Stimulated activated memory B cell treated with anti-CD40 and anti-IgM and Interleukin-4, amounts not matched to agents 10 μg/mL and 1 μg/mL and 100 μg/mL, for 72 hours (primary cell): Measurements from ENCODE around the gene SCYGR7.
"Not testable (repeated sequence)": the region's sequence is repeated elsewhere in the genome, so short reads cannot be mapped to it uniquely, and the experiment has no call there.

Experiments used
- ATAC-seq: fragments of 150-1000 bp; cut with Tn5 transposase; 2 replicates; pipeline ENCODE4 v1.10.0; 2021
- H3K27ac Mint-ChIP-seq: one replicate; pipeline ENCODE4 v1.8.0; 2022; ENCODE audit warnings: mild to moderate bottlenecking, mixed read lengths
- H3K27me3 Mint-ChIP-seq: one replicate; pipeline ENCODE4 v1.8.0; 2022; ENCODE audit warnings: mixed read lengths
- H3K36me3 Mint-ChIP-seq: one replicate; pipeline ENCODE4 v1.8.0; 2022; ENCODE audit warnings: mixed read lengths
- H3K4me1 Mint-ChIP-seq: one replicate; pipeline ENCODE4 v1.8.0; 2022; ENCODE audit warnings: mixed read lengths
- H3K4me3 Mint-ChIP-seq: one replicate; pipeline ENCODE4 v1.8.0; 2022; ENCODE audit warnings: mild to moderate bottlenecking, moderate library complexity, mixed read lengths
- H3K9me3 Mint-ChIP-seq: one replicate; pipeline ENCODE4 v1.8.0; 2022; ENCODE audit warnings: mixed read lengths

The SCYGR7 gene

DNA sequence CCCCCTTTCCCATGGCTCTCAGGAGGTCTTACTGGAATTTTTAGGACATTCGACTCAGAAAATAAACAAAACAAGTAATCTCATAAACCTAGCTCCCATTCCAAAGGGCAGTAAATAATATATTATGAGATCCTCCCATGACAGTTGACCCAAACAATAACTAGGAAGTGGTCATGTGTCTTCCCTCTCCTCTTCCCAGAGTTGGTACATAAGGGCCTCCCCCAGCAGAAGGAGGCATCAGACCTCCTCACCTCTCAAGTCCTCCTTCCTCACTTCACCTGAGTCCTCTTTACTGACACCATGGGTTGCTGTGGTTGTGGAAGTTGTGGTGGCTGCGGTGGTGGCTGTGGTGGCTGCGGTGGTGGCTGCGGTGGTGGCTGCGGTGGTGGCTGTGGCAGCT is at the start of gene SCYGR7:
Gene SCYGR7, plus strand, starts transcription at position 301 of the 400 bp plus-strand sequence. Its CDS starts 0 bp downstream, at position 301.
- no peaks in the 10 kb centered on the region for H3K9me3 Mint-ChIP-seq
- H3K4me1 Mint-ChIP-seq = no peaks in the 10 kb centered on the region
- ATAC-seq = no peak
- H3K27ac Mint-ChIP-seq = no peak within 1 kb of the TSS
- no peaks in the 10 kb centered on the region for H3K36me3 Mint-ChIP-seq
- no peak within 1 kb of the TSS for H3K4me3 Mint-ChIP-seq
- peaks cover 37% of the 10 kb centered on the region for H3K27me3 Mint-ChIP-seq

DNA sequence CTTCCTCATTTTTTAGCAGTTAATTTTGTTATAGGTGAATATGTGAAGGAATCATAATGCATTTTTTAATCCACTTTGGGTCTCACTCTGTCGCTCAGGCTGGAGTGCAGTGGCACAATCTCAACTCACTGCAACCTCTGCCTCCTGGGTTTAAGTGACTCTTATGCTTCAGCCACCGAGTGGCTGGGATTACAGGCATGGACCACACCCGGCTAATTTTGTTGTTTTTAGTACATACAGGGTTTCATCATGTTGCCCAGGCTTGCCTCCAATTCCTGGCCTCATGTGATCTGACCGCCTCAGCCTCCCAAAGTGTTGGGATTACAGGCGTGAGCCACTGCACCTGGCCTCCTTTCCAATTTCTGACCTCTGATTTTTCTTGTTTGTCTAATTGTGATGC is 43.9 kb upstream of the SCYGR7 start:
- Mint-ChIP-seq H3K27me3 (peaks cover 14% of the 10 kb centered on the region), H3K27ac (no peak overlapping the region)
- ATAC-seq = no peak

DNA sequence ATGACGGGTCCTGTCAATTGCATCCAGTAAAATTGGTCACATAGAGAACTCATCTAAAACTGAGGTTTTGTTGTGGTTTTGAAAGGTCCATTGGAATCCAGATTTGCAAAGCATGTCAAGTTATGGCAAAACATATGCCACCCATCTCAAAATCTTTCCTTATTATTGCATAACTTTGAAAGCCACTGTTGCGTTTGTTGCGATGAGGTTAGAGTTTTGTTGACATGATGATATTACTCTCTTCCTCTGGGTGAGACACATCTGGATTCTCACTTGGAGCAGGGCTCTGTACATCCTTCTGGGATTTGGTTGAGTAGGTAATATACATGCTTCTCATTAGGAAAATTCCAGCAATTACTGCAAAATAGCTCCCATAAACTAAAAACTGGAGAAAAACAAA is 40.9 kb upstream of the SCYGR7 start:
- Mint-ChIP-seq H3K27me3 (peaks cover 39% of the 10 kb centered on the region), H3K9me3 (no peaks in the 10 kb centered on the region), H3K4me1 (no peaks in the 10 kb centered on the region), H3K4me3 (no peak overlapping the region), H3K36me3 (no peaks in the 10 kb centered on the region), H3K27ac (no peak overlapping the region)
- ATAC-seq = no peak

More for the DNA sequence above, 43.9 kb upstream of the SCYGR7 start:
- Mint-ChIP-seq H3K4me1 (no peaks in the 10 kb centered on the region), H3K36me3 (no peaks in the 10 kb centered on the region), H3K4me3 (no peak overlapping the region), H3K9me3 (no peaks in the 10 kb centered on the region)

DNA sequence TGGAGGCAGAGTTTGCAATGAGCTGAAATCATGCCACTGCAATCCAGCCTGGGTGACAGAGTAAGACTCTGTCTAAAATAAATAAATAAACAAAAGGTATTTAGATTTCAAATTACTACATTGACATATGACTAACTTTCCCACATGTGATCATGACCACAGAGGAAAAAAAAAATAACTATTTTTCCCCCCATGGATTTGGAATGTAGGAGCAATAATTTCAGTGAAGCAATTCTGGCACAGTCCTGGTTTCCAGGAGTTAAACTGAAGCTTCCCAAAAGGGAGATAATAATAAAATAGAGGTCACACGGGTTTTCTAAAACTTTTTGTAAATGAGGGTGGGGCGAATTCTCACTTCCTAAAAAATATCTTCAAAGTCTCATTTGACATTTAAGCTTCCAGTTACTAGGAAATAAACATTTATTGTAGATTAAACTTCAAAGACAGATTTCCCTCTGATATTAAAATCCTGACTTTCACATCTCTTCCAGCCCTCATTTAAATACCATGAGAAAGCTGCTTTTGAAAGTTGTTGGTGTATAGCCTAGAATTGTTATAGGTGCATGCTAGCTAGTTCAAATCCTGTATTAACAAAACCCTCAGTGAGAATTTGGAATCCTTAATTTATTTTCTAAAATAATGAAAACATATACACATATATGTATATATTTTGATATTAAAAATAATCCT is 31.0 kb upstream of the SCYGR7 start:
- no peak overlapping the region for H3K27ac Mint-ChIP-seq
- H3K36me3 Mint-ChIP-seq = no peaks in the 10 kb centered on the region
- H3K4me3 Mint-ChIP-seq = no peak overlapping the region
- ATAC-seq = no peak
- peaks cover 10% of the 10 kb centered on the region for H3K27me3 Mint-ChIP-seq
- H3K4me1 Mint-ChIP-seq = no peaks in the 10 kb centered on the region
- no peaks in the 10 kb centered on the region for H3K9me3 Mint-ChIP-seq

DNA sequence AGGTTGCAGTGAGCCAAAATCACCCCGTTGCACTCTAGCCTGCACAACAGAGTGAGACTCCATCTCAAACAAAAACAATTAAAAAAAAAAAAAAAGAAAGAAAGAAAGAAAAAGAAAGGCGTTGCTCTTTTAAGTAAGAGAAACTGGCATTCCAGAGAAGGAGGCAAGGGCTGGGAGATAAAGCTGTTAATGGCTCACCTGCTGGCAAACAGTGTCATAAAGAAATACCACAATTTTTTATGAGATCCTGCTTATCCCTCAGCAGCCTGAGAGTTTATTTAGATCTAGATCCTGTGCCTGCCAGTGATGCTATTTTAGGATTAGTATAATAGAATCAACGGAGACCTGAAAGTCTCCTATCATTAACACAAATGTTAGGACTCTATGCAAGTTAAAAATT is 26.6 kb upstream of the SCYGR7 start:
- Mint-ChIP-seq H3K9me3 (no peaks in the 10 kb centered on the region), H3K27ac (no peak overlapping the region), H3K4me3 (no peak overlapping the region), H3K4me1 (no peaks in the 10 kb centered on the region), H3K27me3 (no peaks in the 10 kb centered on the region), H3K36me3 (no peaks in the 10 kb centered on the region)
- no peak for ATAC-seq

- ATAC-seq = no peak
- Mint-ChIP-seq H3K4me1 (no peaks in the 10 kb centered on the region), H3K4me3 (no peak overlapping the region)
Observed at GRCh38 chr2:227703280-227703732, 24.8 kb upstream of the SCYGR7 start.

GRCh38 chr2:227703961-227704360 is 24.2 kb upstream of the SCYGR7 start:
- no peaks in the 10 kb centered on the region for H3K36me3 Mint-ChIP-seq
- H3K4me1 Mint-ChIP-seq = no peaks in the 10 kb centered on the region
- H3K27ac Mint-ChIP-seq = no peak overlapping the region
- no peak for ATAC-seq
- H3K27me3 Mint-ChIP-seq = no peaks in the 10 kb centered on the region
- H3K9me3 Mint-ChIP-seq = no peaks in the 10 kb centered on the region
- no peak overlapping the region for H3K4me3 Mint-ChIP-seq

More at GRCh38 chr2:227703280-227703732, 24.8 kb upstream of the SCYGR7 start:
- Mint-ChIP-seq H3K9me3 (no peaks in the 10 kb centered on the region), H3K27ac (no peak overlapping the region), H3K36me3 (no peaks in the 10 kb centered on the region), H3K27me3 (no peaks in the 10 kb centered on the region)

GRCh38 chr2:227706859-227707258 is 21.3 kb upstream of the SCYGR7 start:
- H3K36me3 Mint-ChIP-seq = no peaks in the 10 kb centered on the region
- no peaks in the 10 kb centered on the region for H3K4me1 Mint-ChIP-seq
- H3K27ac Mint-ChIP-seq = no peak overlapping the region
- no peaks in the 10 kb centered on the region for H3K9me3 Mint-ChIP-seq
- peak; percentile 12 for ATAC-seq
- H3K27me3 Mint-ChIP-seq = no peaks in the 10 kb centered on the region
- H3K4me3 Mint-ChIP-seq = no peak overlapping the region

- Mint-ChIP-seq H3K4me3 (no peak overlapping the region), H3K4me1 (no peaks in the 10 kb centered on the region), H3K27ac (no peak overlapping the region)
Observed at GRCh38 chr2:227707390-227707789, 20.7 kb upstream of the SCYGR7 start.

GRCh38 chr2:227710986-227711385 is 17.1 kb upstream of the SCYGR7 start:
- Mint-ChIP-seq H3K36me3 (no peaks in the 10 kb centered on the region), H3K27ac (no peak overlapping the region), H3K4me3 (no peak overlapping the region), H3K9me3 (no peaks in the 10 kb centered on the region), H3K27me3 (no peaks in the 10 kb centered on the region), H3K4me1 (no peaks in the 10 kb centered on the region)
- ATAC-seq = no peak

More at GRCh38 chr2:227707390-227707789, 20.7 kb upstream of the SCYGR7 start:
- Mint-ChIP-seq H3K9me3 (no peaks in the 10 kb centered on the region), H3K27me3 (no peaks in the 10 kb centered on the region), H3K36me3 (no peaks in the 10 kb centered on the region)
- no peak for ATAC-seq

DNA sequence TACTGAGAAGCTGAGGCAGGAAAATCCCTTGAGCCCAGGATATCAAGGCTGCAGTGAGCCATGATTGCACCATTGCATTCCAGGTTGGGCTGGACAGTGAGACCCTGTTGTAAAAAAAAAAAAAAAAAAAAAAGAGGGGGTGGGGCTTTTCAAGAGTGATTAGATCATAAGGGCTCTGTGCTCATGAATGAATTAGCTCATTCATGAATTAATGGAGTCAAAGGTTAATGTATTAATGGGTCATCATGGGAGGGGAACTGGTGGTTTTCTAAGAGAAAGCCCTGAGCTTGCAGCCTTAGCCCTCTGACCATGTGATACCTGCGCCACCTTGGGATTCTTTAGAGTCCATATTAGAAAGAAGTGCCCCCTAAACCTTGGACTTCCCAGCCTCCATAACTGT is 14.8 kb upstream of the SCYGR7 start:
- Mint-ChIP-seq H3K9me3 (no peaks in the 10 kb centered on the region), H3K36me3 (no peaks in the 10 kb centered on the region), H3K27ac (no peak overlapping the region), H3K4me3 (no peak overlapping the region), H3K4me1 (no peaks in the 10 kb centered on the region), H3K27me3 (no peaks in the 10 kb centered on the region)
- no peak for ATAC-seq

DNA sequence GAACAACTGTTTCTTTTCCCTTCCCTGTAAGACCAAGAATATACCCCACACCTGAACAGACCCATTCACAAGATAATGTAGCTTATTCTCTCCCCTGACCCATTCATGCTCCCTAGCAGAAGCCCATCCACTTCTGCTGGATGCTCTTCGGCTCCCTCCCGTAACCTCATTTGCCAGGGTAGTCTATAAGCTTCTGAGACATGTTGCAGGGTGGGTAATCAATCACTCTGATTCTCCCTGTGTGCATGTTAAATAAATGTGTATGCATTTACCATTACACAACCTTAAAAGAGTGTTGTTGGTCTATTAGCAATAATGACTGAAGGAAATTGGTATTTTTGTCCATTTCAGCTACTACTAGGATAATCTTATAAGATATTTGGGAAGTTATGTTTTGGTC is 11.6 kb upstream of the SCYGR7 start:
- peaks cover 14% of the 10 kb centered on the region for H3K27me3 Mint-ChIP-seq
- no peaks in the 10 kb centered on the region for H3K9me3 Mint-ChIP-seq
- no peaks in the 10 kb centered on the region for H3K4me1 Mint-ChIP-seq
- H3K4me3 Mint-ChIP-seq = no peak overlapping the region
- no peaks in the 10 kb centered on the region for H3K36me3 Mint-ChIP-seq
- no peak overlapping the region for H3K27ac Mint-ChIP-seq
- ATAC-seq = no peak

DNA sequence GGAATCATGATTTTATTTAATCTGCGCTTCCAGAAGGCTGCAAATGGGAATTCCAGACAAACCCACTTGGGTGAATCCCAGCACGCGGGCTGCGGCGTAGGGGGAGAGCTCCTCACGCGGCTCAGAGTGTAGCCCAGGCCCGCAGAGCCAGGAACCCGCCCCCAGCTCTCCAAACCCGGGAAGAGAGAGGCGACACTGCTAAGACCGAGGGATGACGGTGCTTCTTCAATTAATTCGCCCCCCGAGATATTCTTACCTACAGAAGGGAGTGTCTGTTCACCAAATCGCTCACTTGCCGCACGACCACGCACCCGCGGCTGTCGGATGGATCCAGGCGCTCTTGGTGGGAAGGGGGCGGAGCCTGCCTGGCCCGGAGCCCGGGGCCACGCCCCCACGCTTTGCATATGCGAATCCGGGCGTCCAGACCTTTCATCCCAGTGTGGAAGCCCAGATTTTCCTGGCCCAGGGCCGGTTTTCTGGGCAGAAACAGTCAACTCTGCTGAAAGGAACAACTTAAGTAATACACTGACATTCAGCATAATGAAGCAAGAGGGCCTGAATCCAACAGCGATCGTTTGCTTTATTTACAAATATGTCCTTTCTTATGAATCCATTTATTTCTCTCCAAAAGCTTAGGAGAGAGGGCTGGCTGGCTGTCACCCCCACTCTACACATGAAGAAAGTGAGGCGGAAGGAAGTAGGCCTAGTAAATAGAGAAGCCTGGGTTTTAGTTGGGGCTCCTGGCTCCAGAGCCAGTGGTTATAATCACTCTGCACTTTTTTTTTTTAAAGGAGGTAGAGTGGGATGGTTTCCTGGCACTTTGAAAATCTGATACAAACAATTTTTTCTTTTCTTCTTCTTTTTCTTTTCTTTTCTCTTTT is 10.2 kb upstream of the SCYGR7 start, which contains the start of gene SLC19A3:
Gene SLC19A3, minus strand, starts transcription at position 342 of the 881 bp plus-strand sequence. CDS start 15,710 bp downstream, outside the sequence.
- Mint-ChIP-seq H3K4me3 (peak within 1 kb of the TSS; percentile 6), H3K9me3 (no peaks in the 10 kb centered on the region), H3K36me3 (no peaks in the 10 kb centered on the region), H3K27me3 (peaks cover 28% of the 10 kb centered on the region), H3K4me1 (no peaks in the 10 kb centered on the region), H3K27ac (no peak within 1 kb of the TSS)
- ATAC-seq = no peak

DNA sequence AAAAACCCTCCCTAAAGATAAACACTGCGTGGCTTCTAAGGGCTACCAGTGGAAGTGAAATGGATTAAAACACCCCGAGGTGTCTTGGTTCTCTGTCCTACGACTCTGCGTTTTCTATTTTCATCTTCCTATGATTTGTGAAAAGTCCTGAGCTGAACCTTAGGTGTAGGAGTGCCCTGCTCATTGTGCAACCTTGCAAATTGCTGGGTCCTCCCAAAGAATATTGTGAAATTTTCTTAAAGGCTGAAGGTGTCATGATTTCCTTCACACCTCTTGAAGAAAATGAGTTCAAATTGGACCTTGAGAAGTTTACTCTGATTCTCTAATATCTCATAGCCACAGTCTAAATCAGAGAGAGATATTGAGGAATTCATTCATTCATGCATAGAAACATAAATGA is 8.5 kb upstream of the SCYGR7 start:
- no peak overlapping the region for H3K27ac Mint-ChIP-seq
- no peak for ATAC-seq
- H3K9me3 Mint-ChIP-seq = no peaks in the 10 kb centered on the region
- no peaks in the 10 kb centered on the region for H3K4me1 Mint-ChIP-seq
- no peaks in the 10 kb centered on the region for H3K36me3 Mint-ChIP-seq
- H3K27me3 Mint-ChIP-seq = peaks cover 40% of the 10 kb centered on the region
- H3K4me3 Mint-ChIP-seq = no peak overlapping the region

DNA sequence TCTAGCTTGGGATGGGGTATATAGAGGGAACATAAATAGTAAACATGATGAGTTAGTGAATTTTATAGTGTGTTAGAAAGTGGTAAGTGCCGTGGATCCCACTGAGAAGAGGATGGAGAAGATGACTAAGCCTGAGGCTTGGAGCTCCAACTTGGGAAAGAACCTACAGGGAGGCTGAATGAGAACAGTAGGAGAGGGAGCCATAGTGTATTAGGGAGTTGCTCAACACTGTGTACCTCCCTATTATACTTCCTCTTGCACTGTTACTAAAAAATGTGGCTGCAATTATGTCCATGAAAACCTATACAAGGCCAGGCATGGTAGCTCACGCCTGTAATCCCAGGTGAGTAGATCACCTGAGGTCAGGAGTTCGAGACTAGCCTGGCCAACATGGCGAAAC is 7.5 kb upstream of the SCYGR7 start:
- Mint-ChIP-seq H3K36me3 (no peaks in the 10 kb centered on the region), H3K4me1 (no peaks in the 10 kb centered on the region), H3K27me3 (peaks cover 40% of the 10 kb centered on the region), H3K4me3 (no peak overlapping the region), H3K9me3 (no peaks in the 10 kb centered on the region), H3K27ac (no peak overlapping the region)
- no peak for ATAC-seq

DNA sequence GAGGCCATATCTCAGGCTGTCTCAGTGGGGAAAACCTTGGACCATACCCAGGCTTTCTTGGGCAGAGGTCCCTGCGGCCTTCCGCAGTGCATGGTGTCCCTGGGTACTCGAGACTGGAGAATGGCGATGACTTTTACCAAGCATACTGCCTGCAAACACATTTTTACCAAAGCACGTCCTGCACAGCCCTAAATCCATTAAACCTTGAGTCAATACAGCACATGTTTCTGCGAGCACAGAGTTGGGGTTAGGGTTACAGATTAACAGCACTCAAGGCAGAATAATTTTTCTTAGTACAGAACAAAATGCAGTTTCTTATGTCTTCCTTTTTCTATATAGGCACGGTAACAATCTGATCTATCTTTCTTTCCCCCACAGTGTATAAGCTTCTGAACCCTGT is 5.3 kb upstream of the SCYGR7 start:
- H3K27ac Mint-ChIP-seq, ATAC-seq, H3K9me3 Mint-ChIP-seq, H3K4me3 Mint-ChIP-seq, H3K36me3 Mint-ChIP-seq, H3K4me1 Mint-ChIP-seq: not testable (repeated sequence)
- peaks cover 51% of the 10 kb centered on the region for H3K27me3 Mint-ChIP-seq
